GM23338 (cell line): Measurements from ENCODE around the gene GRWD1. TPM values are rescaled to one million over a fixed set of nuclear protein-coding genes. Genes with fewer than 3 reads are reported as not detected.
A peak's percentile ranks its signal among the peaks of the same experiment; 100 is the strongest.

Source experiments
- ATAC-seq: fragments of 200-7000 bp; cut with Tn5 transposase; 3 replicates; pipeline ENCODE4 v1.9.1; 2020
- DNase-seq: peaks from one replicate; pipeline ENCODE4 v3.0.0-alpha.2; 2015; ENCODE audit warnings: low spot score
- H2AFZ ChIP-seq: fragments of 200-600 bp; sonication (generic); 2 replicates; pipeline ENCODE4 v1.8.0; 2016; ENCODE audit warnings: antibody characterized with exemption, mild to moderate bottlenecking, moderate library complexity
- H3F3A ChIP-seq: fragments of 200-600 bp; sonication (generic); replicated peaks from 2 replicates; pipeline ENCODE4 v1.8.0; 2017; ENCODE audit warnings: antibody characterized with exemption, mixed run types, low read depth
- H3K27ac ChIP-seq: fragments of 200-600 bp; sonication (generic); 2 replicates; pipeline ENCODE4 v1.6.1; 2016; ENCODE audit warnings: low read depth
- H3K27me3 ChIP-seq: fragments of 200-600 bp; sonication (generic); 2 replicates; pipeline ENCODE4 v1.8.0; 2016; ENCODE audit warnings: mild to moderate bottlenecking, mixed run types, moderate library complexity; ENCODE audit not compliant: insufficient read depth
- H3K36me3 ChIP-seq: fragments of 200-600 bp; sonication (generic); 2 replicates; pipeline ENCODE4 v1.8.0; 2016; ENCODE audit warnings: mild to moderate bottlenecking; ENCODE audit not compliant: insufficient read depth
- H3K4me1 ChIP-seq: fragments of 200-600 bp; sonication (generic); 2 replicates; pipeline ENCODE4 v1.8.0; 2016; ENCODE audit warnings: mild to moderate bottlenecking, moderate library complexity; ENCODE audit not compliant: insufficient read depth
- H3K4me2 ChIP-seq: fragments of 200-600 bp; sonication (generic); 2 replicates; pipeline ENCODE4 v1.7.1; 2017; ENCODE audit warnings: mixed run types
- H3K4me3 ChIP-seq: fragments of 200-600 bp; sonication (generic); 2 replicates; pipeline ENCODE4 v1.6.1; 2016; ENCODE audit warnings: mixed run types
- H3K79me2 ChIP-seq: fragments of 200-600 bp; sonication (generic); replicated peaks from 2 replicates; pipeline ENCODE4 v1.8.0; 2017; ENCODE audit warnings: mild to moderate bottlenecking; ENCODE audit not compliant: insufficient read depth
- H3K9me2 ChIP-seq: fragments of 200-600 bp; sonication (generic); 2 replicates; pipeline ENCODE4 v1.8.0; 2017; ENCODE audit not compliant: insufficient read depth
- H4K20me1 ChIP-seq: fragments of 200-600 bp; sonication (generic); replicated peaks from 2 replicates; pipeline ENCODE4 v1.8.0; 2017; ENCODE audit warnings: mild to moderate bottlenecking; ENCODE audit not compliant: insufficient read depth
- H3K27ac Mint-ChIP-seq: 2 replicates; pipeline ENCODE4 v1.8.0; 2020; ENCODE audit warnings: inconsistent platforms, mild to moderate bottlenecking, moderate library complexity, mixed read lengths
- H3K27me3 Mint-ChIP-seq: 3 replicates; pipeline ENCODE4 v1.8.0; 2022; ENCODE audit warnings: low read depth, mild to moderate bottlenecking, moderate library complexity, mixed read lengths, inconsistent platforms; ENCODE audit not compliant: insufficient read depth, poor library complexity
- H3K36me3 Mint-ChIP-seq: 3 replicates; pipeline ENCODE4 v1.8.0; 2021; ENCODE audit warnings: low read depth, mild to moderate bottlenecking, inconsistent platforms, moderate library complexity, mixed read lengths
- H3K4me1 Mint-ChIP-seq: 3 replicates; pipeline ENCODE4 v1.8.0; 2020; ENCODE audit warnings: mild to moderate bottlenecking, inconsistent platforms, mixed read lengths
- H3K4me3 Mint-ChIP-seq: 3 replicates; pipeline ENCODE4 v1.8.0; 2021; ENCODE audit warnings: moderate library complexity, mild to moderate bottlenecking, inconsistent platforms, mixed read lengths
- H3K9me3 Mint-ChIP-seq: 3 replicates; pipeline ENCODE4 v1.8.0; 2020; ENCODE audit warnings: moderate library complexity, mild to moderate bottlenecking, inconsistent platforms, mixed read lengths
- CREB1 ChIP-seq: fragments of 250-450 bp; sonication (Bioruptor Pico); IDR thresholded peaks from 2 replicates; pipeline ENCODE4 v1.5.0; 2020; ENCODE audit warnings: low read depth, mild to moderate bottlenecking, moderate library complexity
- EZH2 ChIP-seq: fragments of 200-600 bp; sonication (generic); IDR thresholded peaks from one replicate; pipeline ENCODE4 v1.8.0; 2017; ENCODE audit warnings: antibody characterized with exemption, mild to moderate bottlenecking, low read depth; ENCODE audit not compliant: unreplicated experiment
- EZH2phosphoT487 ChIP-seq: fragments of 200-600 bp; sonication (generic); IDR thresholded peaks from one replicate; pipeline ENCODE4 v1.8.1; 2018; ENCODE audit warnings: antibody characterized with exemption; ENCODE audit not compliant: unreplicated experiment
- JUNB ChIP-seq: IDR thresholded peaks from one replicate; pipeline ENCODE4 v1.6.1; 2016; ENCODE audit warnings: antibody characterized with exemption; ENCODE audit not compliant: unreplicated experiment
- NANOG ChIP-seq: IDR thresholded peaks from 2 replicates; pipeline ENCODE4 v1.6.1; 2016; ENCODE audit warnings: antibody characterized with exemption, borderline replicate concordance
- POLR2AphosphoS5 ChIP-seq: IDR thresholded peaks from 2 replicates; pipeline ENCODE4 v1.6.1; 2016; ENCODE audit warnings: antibody characterized with exemption, low read depth
- STAT1 ChIP-seq: IDR thresholded peaks from one replicate; pipeline ENCODE4 v1.6.1; 2016; ENCODE audit warnings: antibody characterized with exemption; ENCODE audit not compliant: unreplicated experiment
- ZNF114 ChIP-seq: fragments of 250-450 bp; sonication (Bioruptor Pico); IDR thresholded peaks from 2 replicates; pipeline ENCODE4 v1.5.0; 2020; ENCODE audit warnings: mild to moderate bottlenecking, moderate library complexity
- ZNF331 ChIP-seq: fragments of 250-450 bp; sonication (Bioruptor Pico); IDR thresholded peaks from 2 replicates; pipeline ENCODE4 v1.5.0; 2020; ENCODE audit warnings: low read depth, mild to moderate bottlenecking, moderate library complexity
- polyA plus RNA-seq: library from polyadenylated mRNA; unstranded; fragments of >200 nt; fragmentation: Nextera tagmentation; extraction: Ambion mirVana; gene quantifications from 2 replicates; pipeline ENCODE4 v1.2.1, GENCODE V29; 2016
- total RNA-seq: library from RNA; depleted of rRNA; stranded (reverse); fragments of >200 nt; shearing (Covaris generic); gene quantifications from 2 replicates; pipeline ENCODE4 v1.2.3, GENCODE V29; 2014
- TF ChIP-seq, protein P1 (sequence below), 2 experiments: fragments of 200-600 bp in 1 of 2; sonication (generic) in 1 of 2; conservative IDR thresholded peaks; 2 replicates each; pipeline versions ENCODE4 v1.5.1 to v1.6.1; 2016 to 2017; ENCODE audit warnings: antibody characterized with exemption in 2 of 2, low read depth in 2 of 2, mild to moderate bottlenecking in 2 of 2, moderate library complexity in 1 of 2
- TF ChIP-seq, protein P2 (sequence below): fragments of 250-450 bp; sonication (Bioruptor Pico); IDR thresholded peaks from 2 replicates; pipeline ENCODE4 v1.5.0; 2020; ENCODE audit warnings: mild to moderate bottlenecking, moderate library complexity
- TF ChIP-seq, protein P3 (sequence below): IDR thresholded peaks from one replicate; pipeline ENCODE4 v1.6.1; 2018; ENCODE audit warnings: antibody characterized with exemption; ENCODE audit not compliant: unreplicated experiment
- TF ChIP-seq, protein P4 (sequence below): IDR thresholded peaks from 2 replicates; pipeline ENCODE4 v1.6.1; 2016; ENCODE audit warnings: antibody characterized with exemption

Gene GRWD1
- total and polyA plus RNA-seq, 2 experiments from 2014 or later: 23.2 to 58.0 TPM

DNA sequence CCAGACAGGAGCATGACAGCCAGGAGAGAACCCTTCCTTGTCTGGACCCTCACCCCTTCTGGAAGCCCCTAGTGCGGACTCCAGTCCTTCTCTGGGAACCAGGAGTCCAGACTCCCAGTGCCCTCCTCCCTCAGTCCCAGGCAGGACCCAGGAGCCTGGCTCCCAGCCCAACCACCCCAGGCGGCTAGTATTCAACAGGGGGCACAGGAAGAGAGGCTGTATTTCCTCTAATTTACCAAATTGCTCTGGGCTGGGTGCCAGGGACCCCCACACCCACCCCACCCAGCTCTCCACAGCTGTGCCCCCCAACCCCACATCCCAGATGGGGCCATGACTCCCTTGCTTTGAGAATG, 49.0 kb upstream of the GRWD1 start:
- H3K4me1 ChIP-seq: peaks cover 58% of the 10 kb centered on the region
- no peaks in the 10 kb centered on the region for H4K20me1 ChIP-seq
- H3K4me2 ChIP-seq: peak overlapping the region; percentile 95; the same call in 1 of the 2 replicates
- H3K79me2 ChIP-seq: no peaks in the 10 kb centered on the region
- no peaks in the 10 kb centered on the region for H3K36me3 ChIP-seq
- H3K27ac ChIP-seq: no peak overlapping the region
- no peaks in the 10 kb centered on the region for H3K9me2 ChIP-seq
- Mint-ChIP-seq H3K4me3 (no peak overlapping the region), H3K4me1 (peaks cover 66% of the 10 kb centered on the region), H3K27me3 (peaks cover 56% of the 10 kb centered on the region), H3K36me3 (peaks cover 4% of the 10 kb centered on the region; the same call in 2 of the 3 replicates), H3K9me3 (peaks cover 5% of the 10 kb centered on the region; the same call in 2 of the 3 replicates), H3K27ac (no peak overlapping the region)
- H3K4me3 ChIP-seq: peak overlapping the region; percentile 79
- H3F3A ChIP-seq: peaks cover 16% of the 10 kb centered on the region
- no peak for TF ChIP-seq EZH2phosphoT487
- no peak for TF ChIP-seq POLR2AphosphoS5
- TF ChIP-seq, protein P1, sequence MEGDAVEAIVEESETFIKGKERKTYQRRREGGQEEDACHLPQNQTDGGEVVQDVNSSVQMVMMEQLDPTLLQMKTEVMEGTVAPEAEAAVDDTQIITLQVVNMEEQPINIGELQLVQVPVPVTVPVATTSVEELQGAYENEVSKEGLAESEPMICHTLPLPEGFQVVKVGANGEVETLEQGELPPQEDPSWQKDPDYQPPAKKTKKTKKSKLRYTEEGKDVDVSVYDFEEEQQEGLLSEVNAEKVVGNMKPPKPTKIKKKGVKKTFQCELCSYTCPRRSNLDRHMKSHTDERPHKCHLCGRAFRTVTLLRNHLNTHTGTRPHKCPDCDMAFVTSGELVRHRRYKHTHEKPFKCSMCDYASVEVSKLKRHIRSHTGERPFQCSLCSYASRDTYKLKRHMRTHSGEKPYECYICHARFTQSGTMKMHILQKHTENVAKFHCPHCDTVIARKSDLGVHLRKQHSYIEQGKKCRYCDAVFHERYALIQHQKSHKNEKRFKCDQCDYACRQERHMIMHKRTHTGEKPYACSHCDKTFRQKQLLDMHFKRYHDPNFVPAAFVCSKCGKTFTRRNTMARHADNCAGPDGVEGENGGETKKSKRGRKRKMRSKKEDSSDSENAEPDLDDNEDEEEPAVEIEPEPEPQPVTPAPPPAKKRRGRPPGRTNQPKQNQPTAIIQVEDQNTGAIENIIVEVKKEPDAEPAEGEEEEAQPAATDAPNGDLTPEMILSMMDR (conservative IDR thresholded peaks at IDR 0.05; ENCODE audit: low read depth in 2 of 2): no peak
- no peak for TF ChIP-seq ZNF114 (CRISPR knock-in tag)
- no peak for TF ChIP-seq ZNF331 (CRISPR knock-in tag)
- no peak for TF ChIP-seq EZH2
- TF ChIP-seq, protein P2, sequence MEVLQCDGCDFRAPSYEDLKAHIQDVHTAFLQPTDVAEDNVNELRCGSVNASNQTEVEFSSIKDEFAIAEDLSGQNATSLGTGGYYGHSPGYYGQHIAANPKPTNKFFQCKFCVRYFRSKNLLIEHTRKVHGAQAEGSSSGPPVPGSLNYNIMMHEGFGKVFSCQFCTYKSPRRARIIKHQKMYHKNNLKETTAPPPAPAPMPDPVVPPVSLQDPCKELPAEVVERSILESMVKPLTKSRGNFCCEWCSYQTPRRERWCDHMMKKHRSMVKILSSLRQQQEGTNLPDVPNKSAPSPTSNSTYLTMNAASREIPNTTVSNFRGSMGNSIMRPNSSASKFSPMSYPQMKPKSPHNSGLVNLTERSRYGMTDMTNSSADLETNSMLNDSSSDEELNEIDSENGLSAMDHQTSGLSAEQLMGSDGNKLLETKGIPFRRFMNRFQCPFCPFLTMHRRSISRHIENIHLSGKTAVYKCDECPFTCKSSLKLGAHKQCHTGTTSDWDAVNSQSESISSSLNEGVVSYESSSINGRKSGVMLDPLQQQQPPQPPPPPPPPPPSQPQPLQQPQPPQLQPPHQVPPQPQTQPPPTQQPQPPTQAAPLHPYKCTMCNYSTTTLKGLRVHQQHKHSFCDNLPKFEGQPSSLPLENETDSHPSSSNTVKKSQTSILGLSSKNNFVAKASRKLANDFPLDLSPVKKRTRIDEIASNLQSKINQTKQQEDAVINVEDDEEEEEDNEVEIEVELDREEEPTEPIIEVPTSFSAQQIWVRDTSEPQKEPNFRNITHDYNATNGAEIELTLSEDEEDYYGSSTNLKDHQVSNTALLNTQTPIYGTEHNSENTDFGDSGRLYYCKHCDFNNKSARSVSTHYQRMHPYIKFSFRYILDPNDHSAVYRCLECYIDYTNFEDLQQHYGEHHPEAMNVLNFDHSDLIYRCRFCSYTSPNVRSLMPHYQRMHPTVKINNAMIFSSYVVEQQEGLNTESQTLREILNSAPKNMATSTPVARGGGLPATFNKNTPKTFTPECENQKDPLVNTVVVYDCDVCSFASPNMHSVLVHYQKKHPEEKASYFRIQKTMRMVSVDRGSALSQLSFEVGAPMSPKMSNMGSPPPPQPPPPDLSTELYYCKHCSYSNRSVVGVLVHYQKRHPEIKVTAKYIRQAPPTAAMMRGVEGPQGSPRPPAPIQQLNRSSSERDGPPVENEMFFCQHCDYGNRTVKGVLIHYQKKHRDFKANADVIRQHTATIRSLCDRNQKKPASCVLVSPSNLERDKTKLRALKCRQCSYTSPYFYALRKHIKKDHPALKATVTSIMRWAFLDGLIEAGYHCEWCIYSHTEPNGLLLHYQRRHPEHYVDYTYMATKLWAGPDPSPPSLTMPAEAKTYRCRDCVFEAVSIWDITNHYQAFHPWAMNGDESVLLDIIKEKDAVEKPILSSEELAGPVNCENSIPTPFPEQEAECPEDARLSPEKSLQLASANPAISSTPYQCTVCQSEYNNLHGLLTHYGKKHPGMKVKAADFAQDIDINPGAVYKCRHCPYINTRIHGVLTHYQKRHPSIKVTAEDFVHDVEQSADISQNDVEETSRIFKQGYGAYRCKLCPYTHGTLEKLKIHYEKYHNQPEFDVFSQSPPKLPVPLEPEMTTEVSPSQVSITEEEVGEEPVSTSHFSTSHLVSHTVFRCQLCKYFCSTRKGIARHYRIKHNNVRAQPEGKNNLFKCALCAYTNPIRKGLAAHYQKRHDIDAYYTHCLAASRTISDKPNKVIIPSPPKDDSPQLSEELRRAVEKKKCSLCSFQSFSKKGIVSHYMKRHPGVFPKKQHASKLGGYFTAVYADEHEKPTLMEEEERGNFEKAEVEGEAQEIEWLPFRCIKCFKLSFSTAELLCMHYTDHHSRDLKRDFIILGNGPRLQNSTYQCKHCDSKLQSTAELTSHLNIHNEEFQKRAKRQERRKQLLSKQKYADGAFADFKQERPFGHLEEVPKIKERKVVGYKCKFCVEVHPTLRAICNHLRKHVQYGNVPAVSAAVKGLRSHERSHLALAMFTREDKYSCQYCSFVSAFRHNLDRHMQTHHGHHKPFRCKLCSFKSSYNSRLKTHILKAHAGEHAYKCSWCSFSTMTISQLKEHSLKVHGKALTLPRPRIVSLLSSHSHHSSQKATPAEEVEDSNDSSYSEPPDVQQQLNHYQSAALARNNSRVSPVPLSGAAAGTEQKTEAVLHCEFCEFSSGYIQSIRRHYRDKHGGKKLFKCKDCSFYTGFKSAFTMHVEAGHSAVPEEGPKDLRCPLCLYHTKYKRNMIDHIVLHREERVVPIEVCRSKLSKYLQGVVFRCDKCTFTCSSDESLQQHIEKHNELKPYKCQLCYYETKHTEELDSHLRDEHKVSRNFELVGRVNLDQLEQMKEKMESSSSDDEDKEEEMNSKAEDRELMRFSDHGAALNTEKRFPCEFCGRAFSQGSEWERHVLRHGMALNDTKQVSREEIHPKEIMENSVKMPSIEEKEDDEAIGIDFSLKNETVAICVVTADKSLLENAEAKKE: no peak
- TF ChIP-seq STAT1: no peak
- TF ChIP-seq, protein P3, sequence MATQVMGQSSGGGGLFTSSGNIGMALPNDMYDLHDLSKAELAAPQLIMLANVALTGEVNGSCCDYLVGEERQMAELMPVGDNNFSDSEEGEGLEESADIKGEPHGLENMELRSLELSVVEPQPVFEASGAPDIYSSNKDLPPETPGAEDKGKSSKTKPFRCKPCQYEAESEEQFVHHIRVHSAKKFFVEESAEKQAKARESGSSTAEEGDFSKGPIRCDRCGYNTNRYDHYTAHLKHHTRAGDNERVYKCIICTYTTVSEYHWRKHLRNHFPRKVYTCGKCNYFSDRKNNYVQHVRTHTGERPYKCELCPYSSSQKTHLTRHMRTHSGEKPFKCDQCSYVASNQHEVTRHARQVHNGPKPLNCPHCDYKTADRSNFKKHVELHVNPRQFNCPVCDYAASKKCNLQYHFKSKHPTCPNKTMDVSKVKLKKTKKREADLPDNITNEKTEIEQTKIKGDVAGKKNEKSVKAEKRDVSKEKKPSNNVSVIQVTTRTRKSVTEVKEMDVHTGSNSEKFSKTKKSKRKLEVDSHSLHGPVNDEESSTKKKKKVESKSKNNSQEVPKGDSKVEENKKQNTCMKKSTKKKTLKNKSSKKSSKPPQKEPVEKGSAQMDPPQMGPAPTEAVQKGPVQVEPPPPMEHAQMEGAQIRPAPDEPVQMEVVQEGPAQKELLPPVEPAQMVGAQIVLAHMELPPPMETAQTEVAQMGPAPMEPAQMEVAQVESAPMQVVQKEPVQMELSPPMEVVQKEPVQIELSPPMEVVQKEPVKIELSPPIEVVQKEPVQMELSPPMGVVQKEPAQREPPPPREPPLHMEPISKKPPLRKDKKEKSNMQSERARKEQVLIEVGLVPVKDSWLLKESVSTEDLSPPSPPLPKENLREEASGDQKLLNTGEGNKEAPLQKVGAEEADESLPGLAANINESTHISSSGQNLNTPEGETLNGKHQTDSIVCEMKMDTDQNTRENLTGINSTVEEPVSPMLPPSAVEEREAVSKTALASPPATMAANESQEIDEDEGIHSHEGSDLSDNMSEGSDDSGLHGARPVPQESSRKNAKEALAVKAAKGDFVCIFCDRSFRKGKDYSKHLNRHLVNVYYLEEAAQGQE: no peak
- TF ChIP-seq CREB1: no peak
- TF ChIP-seq JUNB: no peak
- TF ChIP-seq, protein P4, sequence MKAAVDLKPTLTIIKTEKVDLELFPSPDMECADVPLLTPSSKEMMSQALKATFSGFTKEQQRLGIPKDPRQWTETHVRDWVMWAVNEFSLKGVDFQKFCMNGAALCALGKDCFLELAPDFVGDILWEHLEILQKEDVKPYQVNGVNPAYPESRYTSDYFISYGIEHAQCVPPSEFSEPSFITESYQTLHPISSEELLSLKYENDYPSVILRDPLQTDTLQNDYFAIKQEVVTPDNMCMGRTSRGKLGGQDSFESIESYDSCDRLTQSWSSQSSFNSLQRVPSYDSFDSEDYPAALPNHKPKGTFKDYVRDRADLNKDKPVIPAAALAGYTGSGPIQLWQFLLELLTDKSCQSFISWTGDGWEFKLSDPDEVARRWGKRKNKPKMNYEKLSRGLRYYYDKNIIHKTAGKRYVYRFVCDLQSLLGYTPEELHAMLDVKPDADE: no peak
- no peak for TF ChIP-seq NANOG
- DNase-seq: no peak
- H2AFZ ChIP-seq: no peak overlapping the region
- H3K27me3 ChIP-seq: peaks cover 62% of the 10 kb centered on the region
- no peak for ATAC-seq
